HG03565 (cell line): ENCODE measurements around the gene MAP3K5.
"Not testable (repeated sequence)": the region's sequence is repeated elsewhere in the genome, so short reads cannot be mapped to it uniquely, and the experiment has no call there.

ENCODE experiments used
- ATAC-seq: cut with Tn5 transposase; IDR thresholded peaks from one replicate; pipeline ENCODE4 v1.9.1; 2021; ENCODE audit warnings: mild to moderate bottlenecking, moderate library complexity; ENCODE audit not compliant: unreplicated experiment

The MAP3K5 gene

GRCh38 chr6:136795386-136795785, 3.1 kb upstream of the MAP3K5 start:
- no peak for ATAC-seq

- no peak for ATAC-seq
Measured at GRCh38 chr6:136793363-136793762, 1.1 kb upstream of the MAP3K5 start.

GRCh38 chr6:136792095-136792409, 225 bp downstream of the MAP3K5 start:
- peak; percentile 10 for ATAC-seq

GRCh38 chr6:136791296-136792094, 782 bp downstream of the MAP3K5 start:
- peak; percentile 34 for ATAC-seq

- ATAC-seq: no peak
Measured at GRCh38 chr6:136790411-136791295, 1.6 kb downstream of the MAP3K5 start.

GRCh38 chr6:136789440-136789839, 2.8 kb downstream of the MAP3K5 start:
- not testable (repeated sequence) for ATAC-seq

GRCh38 chr6:136788069-136788902, 4.0 kb downstream of the MAP3K5 start:
- ATAC-seq: no peak

- no peak for ATAC-seq
Measured at GRCh38 chr6:136787726-136788068, 4.6 kb downstream of the MAP3K5 start.

GRCh38 chr6:136786658-136787057, 5.6 kb downstream of the MAP3K5 start:
- ATAC-seq: no peak

- peak; percentile 32 for ATAC-seq
Measured at GRCh38 chr6:136784910-136785746, 7.1 kb downstream of the MAP3K5 start.

- ATAC-seq: no peak
Measured at GRCh38 chr6:136784271-136784664, 8.0 kb downstream of the MAP3K5 start.

- ATAC-seq: peak; percentile 49
Measured at GRCh38 chr6:136783495-136784270, 8.6 kb downstream of the MAP3K5 start.

GRCh38 chr6:136783021-136783420, 9.3 kb downstream of the MAP3K5 start:
- no peak for ATAC-seq

- ATAC-seq: no peak
Measured at GRCh38 chr6:136782021-136782770, 10.1 kb downstream of the MAP3K5 start.

GRCh38 chr6:136780972-136781371, 11.3 kb downstream of the MAP3K5 start:
- no peak for ATAC-seq

- ATAC-seq: no peak
Measured at GRCh38 chr6:136779682-136780081, 12.6 kb downstream of the MAP3K5 start.

GRCh38 chr6:136777651-136778050, 14.6 kb downstream of the MAP3K5 start:
- ATAC-seq: no peak

- ATAC-seq: no peak
Measured at GRCh38 chr6:136775548-136775947, 16.7 kb downstream of the MAP3K5 start.

GRCh38 chr6:136775081-136775480, 17.2 kb downstream of the MAP3K5 start:
- no peak for ATAC-seq
